BLaER1 (cell line): ENCODE data around the gene CDKN2B.

Source experiments
- H3K27ac ChIP-seq: shearing (Covaris generic); formaldehyde crosslinking; 2 replicates; pipeline ENCODE4 v1.8.1; 2022
- H3K27me3 ChIP-seq: shearing (Covaris generic); formaldehyde crosslinking; 2 replicates; pipeline ENCODE4 v1.8.1; 2022
- H3K36me3 ChIP-seq: shearing (Covaris generic); formaldehyde crosslinking; 2 replicates; pipeline ENCODE4 v1.8.1; 2022
- H3K4me1 ChIP-seq: shearing (Covaris generic); formaldehyde crosslinking; 2 replicates; pipeline ENCODE4 v1.8.1; 2022
- H3K4me2 ChIP-seq: shearing (Covaris generic); formaldehyde crosslinking; 2 replicates; pipeline ENCODE4 v1.8.1; 2022
- H3K4me3 ChIP-seq: shearing (Covaris generic); formaldehyde crosslinking; 2 replicates; pipeline ENCODE4 v1.8.1; 2022
- H3K9ac ChIP-seq: shearing (Covaris generic); formaldehyde crosslinking; 2 replicates; pipeline ENCODE4 v1.8.1; 2022
- H3K9me3 ChIP-seq: shearing (Covaris generic); formaldehyde crosslinking; 2 replicates; pipeline ENCODE4 v1.8.1; 2022
- H4K20me1 ChIP-seq: shearing (Covaris generic); formaldehyde crosslinking; 2 replicates; pipeline ENCODE4 v1.8.1; 2022
- Cebpa-rat ChIP-seq: shearing (Covaris generic); IDR thresholded peaks from 2 replicates; pipeline ENCODE4 v1.8.1; 2022

The CDKN2B gene

GRCh38 chr9:22010866-22011625 lies 1.9 kb upstream of the CDKN2B start:
- Histone ChIP-seq H3K27ac (no peak overlapping the region), H3K36me3 (peaks cover under 1% of the 10 kb centered on the region; the same call in 1 of the 2 replicates), H3K4me1 (peaks cover 10% of the 10 kb centered on the region), H3K4me2 (no peak overlapping the region), H3K27me3 (peaks cover 60% of the 10 kb centered on the region), H4K20me1 (peaks cover 65% of the 10 kb centered on the region), H3K9me3 (peaks cover 12% of the 10 kb centered on the region; the same call in 1 of the 2 replicates), H3K4me3 (no peak overlapping the region), H3K9ac (no peak overlapping the region)
- TF ChIP-seq Cebpa-rat, result no peak

GRCh38 chr9:22009506-22009867 lies 382 bp upstream of the CDKN2B start:
- Histone ChIP-seq H3K9ac (no peak overlapping the region), H3K4me3 (peak overlapping the region; percentile 54), H3K4me2 (peak overlapping the region; percentile 60), H3K4me1 (peaks cover 10% of the 10 kb centered on the region), H3K36me3 (peaks cover 4% of the 10 kb centered on the region; the same call in 1 of the 2 replicates), H3K27ac (no peak overlapping the region), H3K9me3 (peaks cover 12% of the 10 kb centered on the region; the same call in 1 of the 2 replicates), H4K20me1 (peaks cover 80% of the 10 kb centered on the region), H3K27me3 (peaks cover 75% of the 10 kb centered on the region)
- TF ChIP-seq Cebpa-rat, result no peak

- peaks cover 10% of the 10 kb centered on the region for H3K4me1 ChIP-seq
- no peak overlapping the region for H3K9ac ChIP-seq
- H3K36me3 ChIP-seq, result peaks cover 4% of the 10 kb centered on the region; the same call in 1 of the 2 replicates
- no peak overlapping the region for H3K27ac ChIP-seq
- peak overlapping the region; percentile 60; the same call in 1 of the 2 replicates for H3K4me2 ChIP-seq
- H3K27me3 ChIP-seq, result peaks cover 87% of the 10 kb centered on the region
- peaks cover 12% of the 10 kb centered on the region; the same call in 1 of the 2 replicates for H3K9me3 ChIP-seq
- H4K20me1 ChIP-seq, result peaks cover 92% of the 10 kb centered on the region
- TF ChIP-seq Cebpa-rat, result no peak
- peak overlapping the region; percentile 54 for H3K4me3 ChIP-seq
These were observed 755 bp downstream of the CDKN2B start for GRCh38 chr9:22008384-22008716.

- no peak overlapping the region for H3K27ac ChIP-seq
- H3K4me3 ChIP-seq, result no peak overlapping the region
- H3K9ac ChIP-seq, result no peak overlapping the region
- peaks cover 100% of the 10 kb centered on the region for H4K20me1 ChIP-seq
- H3K27me3 ChIP-seq, result peaks cover 100% of the 10 kb centered on the region
- H3K36me3 ChIP-seq, result peaks cover 4% of the 10 kb centered on the region; the same call in 1 of the 2 replicates
- H3K9me3 ChIP-seq, result peaks cover 12% of the 10 kb centered on the region; the same call in 1 of the 2 replicates
- no peak overlapping the region for H3K4me2 ChIP-seq
- H3K4me1 ChIP-seq, result peaks cover 10% of the 10 kb centered on the region
- no peak for TF ChIP-seq Cebpa-rat
These were observed 3.2 kb downstream of the CDKN2B start for GRCh38 chr9:22005702-22006606.

GRCh38 chr9:22005021-22005701 lies 3.9 kb downstream of the CDKN2B start:
- H3K4me2 ChIP-seq, result no peak overlapping the region
- H3K27me3 ChIP-seq, result peaks cover 100% of the 10 kb centered on the region
- H4K20me1 ChIP-seq, result peaks cover 100% of the 10 kb centered on the region
- H3K9me3 ChIP-seq, result peaks cover 12% of the 10 kb centered on the region; the same call in 1 of the 2 replicates
- no peak for TF ChIP-seq Cebpa-rat
- H3K9ac ChIP-seq, result no peak overlapping the region
- H3K4me3 ChIP-seq, result no peak overlapping the region
- H3K4me1 ChIP-seq, result peaks cover 10% of the 10 kb centered on the region
- H3K27ac ChIP-seq, result no peak overlapping the region
- H3K36me3 ChIP-seq, result peaks cover 4% of the 10 kb centered on the region; the same call in 1 of the 2 replicates

GRCh38 chr9:22002038-22002437 lies 7.1 kb downstream of the CDKN2B start:
- no peaks in the 10 kb centered on the region; the same call in 1 of the 2 replicates for H3K9me3 ChIP-seq
- H3K36me3 ChIP-seq, result peaks cover 4% of the 10 kb centered on the region; the same call in 1 of the 2 replicates
- no peaks in the 10 kb centered on the region for H3K4me1 ChIP-seq
- no peak overlapping the region for H3K4me3 ChIP-seq
- H3K27ac ChIP-seq, result no peak overlapping the region
- peaks cover 86% of the 10 kb centered on the region for H4K20me1 ChIP-seq
- H3K9ac ChIP-seq, result no peak overlapping the region
- no peak for TF ChIP-seq Cebpa-rat
- peaks cover 92% of the 10 kb centered on the region for H3K27me3 ChIP-seq
- H3K4me2 ChIP-seq, result no peak overlapping the region

GRCh38 chr9:21998026-21998425 lies 11.1 kb downstream of the CDKN2B start:
- H3K27me3 ChIP-seq, result peaks cover 91% of the 10 kb centered on the region
- peaks cover 70% of the 10 kb centered on the region for H4K20me1 ChIP-seq
- H3K4me2 ChIP-seq, result no peak overlapping the region
- H3K9me3 ChIP-seq, result no peaks in the 10 kb centered on the region
- H3K27ac ChIP-seq, result no peak overlapping the region
- TF ChIP-seq Cebpa-rat, result no peak
- H3K4me1 ChIP-seq, result peaks cover 16% of the 10 kb centered on the region
- H3K36me3 ChIP-seq, result no peaks in the 10 kb centered on the region
- no peak overlapping the region for H3K9ac ChIP-seq
- H3K4me3 ChIP-seq, result no peak overlapping the region

GRCh38 chr9:21997480-21997879 lies 11.6 kb downstream of the CDKN2B start:
- Histone ChIP-seq H3K9ac (no peak overlapping the region), H3K27me3 (peaks cover 90% of the 10 kb centered on the region), H3K27ac (no peak overlapping the region), H3K4me2 (no peak overlapping the region), H3K4me3 (no peak overlapping the region), H3K4me1 (peaks cover 16% of the 10 kb centered on the region), H3K36me3 (no peaks in the 10 kb centered on the region), H3K9me3 (no peaks in the 10 kb centered on the region), H4K20me1 (peaks cover 69% of the 10 kb centered on the region)
- TF ChIP-seq Cebpa-rat, result no peak

GRCh38 chr9:21996858-21997257 lies 12.2 kb downstream of the CDKN2B start:
- no peak overlapping the region for H3K9ac ChIP-seq
- H3K4me3 ChIP-seq, result no peak overlapping the region
- H3K4me2 ChIP-seq, result peak overlapping the region; percentile 88
- H3K36me3 ChIP-seq, result no peaks in the 10 kb centered on the region
- H3K9me3 ChIP-seq, result no peaks in the 10 kb centered on the region
- H3K27me3 ChIP-seq, result peaks cover 84% of the 10 kb centered on the region
- H3K27ac ChIP-seq, result no peak overlapping the region
- H4K20me1 ChIP-seq, result peaks cover 63% of the 10 kb centered on the region
- TF ChIP-seq Cebpa-rat, result no peak
- H3K4me1 ChIP-seq, result peaks cover 16% of the 10 kb centered on the region
